HG02642 (cell line): ENCODE measurements around the gene PRLR.
A peak's percentile ranks its signal among the peaks of the same experiment; 100 is the strongest.

Source experiments
- ATAC-seq: cut with Tn5 transposase; IDR thresholded peaks from one replicate; pipeline ENCODE4 v1.9.1; 2021; ENCODE audit warnings: mild to moderate bottlenecking; ENCODE audit not compliant: unreplicated experiment, poor library complexity

PRLR gene

DNA sequence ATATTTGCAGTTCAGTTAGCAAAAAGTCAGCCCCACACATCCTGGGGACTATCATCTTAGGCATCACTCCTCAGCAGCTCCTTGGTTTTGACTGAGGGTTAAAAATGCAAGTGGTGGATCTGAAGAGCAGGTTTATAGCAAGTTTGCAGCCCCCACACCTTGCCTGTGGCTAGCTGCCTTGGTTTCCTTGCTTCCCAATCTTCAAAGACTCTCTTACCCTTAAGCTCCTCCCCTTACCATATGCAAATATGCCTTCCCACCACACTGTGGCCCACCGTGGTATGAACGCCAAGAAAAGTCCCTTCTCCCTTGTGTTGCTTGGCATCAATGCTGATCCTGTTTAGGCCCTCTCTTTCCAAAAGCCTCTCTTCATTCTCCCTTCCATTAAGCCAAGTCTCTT is 137.6 kb downstream of the PRLR start:
- ATAC-seq: no peak

DNA sequence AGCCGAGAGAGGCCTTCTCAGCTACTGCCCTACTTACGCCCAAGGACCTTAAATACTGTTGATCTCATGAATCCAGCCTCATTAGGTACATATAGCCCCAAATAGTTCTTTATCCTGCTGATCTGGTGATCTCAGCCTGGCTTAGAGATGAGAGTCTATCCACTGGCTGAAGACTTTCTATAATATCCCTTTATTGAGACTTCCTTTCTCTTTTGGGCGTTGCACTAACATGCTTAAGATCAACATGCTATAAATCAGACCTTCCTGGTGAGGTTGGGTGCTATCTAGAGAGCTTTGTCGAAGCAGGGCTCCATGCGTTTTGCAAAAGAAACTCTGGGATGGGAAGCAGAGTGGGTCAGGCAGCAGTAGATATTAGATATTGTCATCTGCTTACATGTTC is 138.6 kb downstream of the PRLR start:
- ATAC-seq: no peak

DNA sequence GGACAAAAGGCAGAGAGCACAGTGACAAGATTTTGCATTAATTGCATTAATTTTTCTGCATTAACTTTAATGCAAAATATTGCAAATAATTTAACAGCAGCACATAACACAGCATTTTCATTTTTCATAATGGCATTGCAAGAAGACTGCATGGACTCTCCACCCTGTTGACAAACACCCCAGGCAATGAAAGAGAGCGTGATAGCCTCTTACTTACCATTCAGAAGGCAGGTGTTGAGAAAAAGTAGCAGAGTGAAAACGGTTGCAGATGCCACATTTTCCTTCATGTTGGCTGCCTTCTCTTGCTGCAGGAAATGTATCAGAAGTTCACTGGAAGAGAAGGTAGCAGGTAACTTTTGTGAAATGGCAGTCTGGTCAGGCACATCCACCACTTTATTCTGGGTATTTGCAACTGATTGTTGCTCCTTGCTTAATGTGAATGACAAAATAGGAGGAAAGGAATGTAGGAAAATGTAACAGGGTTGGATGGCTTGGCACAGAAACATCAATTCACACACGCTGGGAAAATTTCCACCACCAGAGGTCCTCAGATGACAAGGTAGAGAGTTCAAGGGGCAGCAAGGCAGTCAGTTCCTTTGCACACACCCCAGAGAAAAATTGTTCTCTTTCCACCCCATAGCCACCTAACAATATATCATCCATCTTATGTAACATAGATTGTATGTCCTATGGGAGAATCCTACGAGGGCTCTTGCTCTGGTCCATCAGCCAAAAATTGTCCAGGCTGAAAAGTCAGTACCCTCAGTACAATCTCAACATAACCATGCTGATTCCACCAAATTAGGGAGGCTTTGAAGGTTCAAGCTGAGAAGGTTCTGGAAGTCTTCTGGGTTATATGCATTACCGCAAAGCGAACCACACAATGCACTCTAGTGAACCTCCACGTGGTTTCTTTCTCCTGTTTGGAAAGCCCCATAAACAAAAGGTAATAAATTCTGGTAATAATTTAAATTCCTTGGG is 140.7 kb downstream of the PRLR start:
- no peak for ATAC-seq

DNA sequence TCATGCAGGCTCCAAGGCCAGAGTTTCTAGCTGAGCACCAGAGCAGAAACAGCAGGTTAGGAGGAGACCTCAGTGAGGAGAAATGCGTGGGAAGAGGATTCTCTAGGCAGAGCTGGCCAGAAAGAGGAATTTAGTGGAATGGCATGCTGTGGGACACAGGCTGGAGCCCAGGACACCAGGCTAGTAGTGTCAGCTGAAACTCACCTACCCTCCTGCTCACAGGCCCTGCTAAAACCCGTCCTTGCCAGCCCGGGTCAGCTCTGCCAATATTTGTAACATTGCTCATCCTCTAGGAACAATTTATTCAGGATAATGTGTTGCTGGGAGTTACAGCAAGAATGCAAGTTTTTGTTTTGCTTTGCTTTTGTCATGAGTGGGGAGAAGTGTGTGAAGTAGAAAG is 142.3 kb downstream of the PRLR start:
- no peak for ATAC-seq

DNA sequence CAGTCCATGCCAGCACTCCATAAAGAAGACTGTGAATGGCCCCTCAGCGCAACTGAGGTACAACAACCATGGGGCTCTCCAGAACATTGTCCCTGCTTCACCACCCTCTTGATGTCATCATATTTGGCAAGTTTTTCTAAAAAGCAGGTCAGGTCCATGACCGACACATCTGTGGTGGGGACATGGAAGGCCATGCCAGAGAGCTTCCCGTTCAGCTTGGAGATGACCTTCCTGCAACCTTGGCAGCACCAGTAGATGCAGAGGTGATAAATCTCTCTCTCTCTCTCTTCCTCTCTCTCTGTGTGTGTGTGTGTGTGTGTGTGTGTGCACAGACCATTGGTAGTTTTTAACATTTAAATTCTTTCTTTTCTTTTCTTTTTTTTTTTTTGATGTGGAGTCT is 147.1 kb downstream of the PRLR start:
- ATAC-seq: no peak

DNA sequence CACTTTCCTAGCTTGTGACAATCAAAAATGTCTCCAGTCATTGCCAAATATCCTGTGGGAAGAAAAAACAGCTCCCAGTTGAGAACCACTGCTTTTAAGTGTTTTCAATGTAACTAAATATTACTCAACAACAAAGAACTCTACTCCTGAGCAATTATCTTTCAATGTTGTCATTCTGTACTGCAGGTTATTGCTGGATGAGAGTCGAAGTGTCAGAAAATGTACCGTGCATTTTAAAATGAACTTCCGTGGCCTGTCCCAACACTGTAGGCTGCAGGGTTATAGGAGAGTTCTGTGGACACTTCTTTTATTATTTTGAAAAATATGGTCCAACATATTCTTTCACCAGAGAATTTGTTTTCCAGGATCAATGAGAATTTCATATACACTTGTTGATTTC is 147.8 kb downstream of the PRLR start:
- no peak for ATAC-seq

DNA sequence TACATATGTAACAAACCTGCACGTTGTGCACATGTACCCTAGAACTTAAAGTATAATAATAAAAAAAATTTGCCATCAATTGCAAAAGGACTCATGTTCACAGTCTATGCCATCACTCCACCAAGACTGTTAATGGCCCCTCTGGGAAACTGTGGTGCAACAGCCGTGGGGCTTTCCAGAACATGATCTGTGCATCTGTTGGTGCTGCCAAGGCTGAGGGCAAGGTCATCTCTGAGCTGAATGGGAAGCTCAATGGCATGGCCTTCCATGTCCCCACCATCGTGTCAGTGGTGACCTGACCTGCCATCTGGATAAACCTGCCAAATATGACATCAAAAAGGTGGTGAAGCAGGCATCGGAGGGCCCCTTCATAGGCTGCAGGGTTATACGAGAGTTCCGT is 149.2 kb downstream of the PRLR start:
- no peak for ATAC-seq

DNA sequence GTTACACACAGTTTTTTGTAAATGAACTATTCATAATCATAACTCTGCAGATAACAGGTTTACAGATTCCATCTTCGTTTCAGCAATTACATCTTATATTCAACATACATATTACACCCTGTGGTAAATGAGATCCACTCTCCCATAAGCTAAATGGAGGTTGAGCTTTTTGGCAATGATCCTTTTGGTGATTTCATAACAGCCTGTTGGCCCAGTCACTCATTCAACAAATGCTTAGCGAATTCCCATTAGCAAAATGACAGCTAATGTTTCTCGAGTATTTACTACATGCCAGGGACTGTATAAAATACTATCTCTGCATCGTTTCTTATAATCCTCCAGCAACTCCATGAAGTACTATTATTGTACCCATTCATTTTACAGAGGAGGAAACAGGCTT is 157.1 kb downstream of the PRLR start:
- ATAC-seq: no peak

DNA sequence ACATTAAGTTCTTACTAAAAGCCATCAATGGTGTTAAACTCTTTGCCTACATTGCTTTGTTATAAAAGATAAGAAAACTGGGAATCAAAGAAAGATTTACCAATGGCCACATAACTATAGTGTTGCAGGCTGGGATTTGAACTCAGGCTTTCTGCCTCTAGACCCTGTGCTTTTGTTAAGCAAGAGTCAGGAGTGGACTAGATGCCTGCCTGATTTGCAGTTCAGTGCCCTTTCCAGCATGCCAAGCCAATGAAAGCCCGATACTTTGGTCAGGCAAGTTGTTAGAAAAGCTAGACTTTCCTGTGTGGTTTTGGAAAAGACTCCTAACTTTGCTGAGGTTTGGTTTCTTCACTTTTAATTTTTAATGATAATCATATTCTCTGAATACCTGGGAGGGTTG is 161.1 kb downstream of the PRLR start:
- ATAC-seq: no peak

DNA sequence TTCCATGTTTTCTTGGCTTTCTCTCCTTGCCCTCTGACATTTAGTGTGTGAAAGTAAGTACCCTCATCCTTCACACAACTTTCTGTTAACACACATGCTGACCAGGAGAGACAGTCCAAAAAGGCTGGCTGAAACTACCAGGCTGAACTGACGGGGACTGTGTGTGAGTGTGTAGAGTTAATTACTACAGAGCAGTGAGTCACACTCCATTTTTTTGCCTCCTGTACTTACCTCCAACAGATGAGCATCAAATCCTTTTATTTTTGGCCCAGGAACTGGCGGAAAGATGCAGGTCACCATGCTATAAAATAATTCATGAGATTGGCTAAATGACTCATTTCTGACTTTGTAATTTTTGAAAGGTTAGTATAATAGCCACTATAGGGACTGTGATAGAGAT is 162.3 kb downstream of the PRLR start:
- no peak for ATAC-seq

DNA sequence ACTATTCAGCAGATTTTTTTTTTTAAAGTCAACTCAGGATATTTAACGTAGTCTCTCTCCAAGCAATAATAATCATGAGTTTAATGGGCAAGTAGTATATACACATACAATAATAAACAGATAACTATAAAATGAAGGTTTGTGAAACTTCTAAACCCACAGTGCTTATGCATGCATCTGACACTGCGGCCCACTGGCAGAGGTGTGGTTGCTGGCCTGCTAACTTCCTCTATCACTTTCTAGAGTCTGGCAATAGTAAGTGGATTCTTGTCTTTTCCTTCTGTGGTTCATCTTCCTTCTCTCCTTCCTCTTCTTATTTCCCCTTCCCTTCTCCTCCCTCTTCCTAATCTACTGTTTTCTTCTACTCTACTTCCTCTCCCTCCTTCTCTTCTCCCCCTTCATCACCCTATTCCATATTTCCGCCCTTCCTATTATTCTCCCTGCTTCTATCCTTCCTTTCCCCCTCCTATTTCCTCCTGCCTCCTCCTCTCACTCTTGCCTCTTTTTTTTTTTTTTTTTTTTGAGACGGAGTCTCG is 164.0 kb downstream of the PRLR start:
- ATAC-seq: peak; percentile 86

DNA sequence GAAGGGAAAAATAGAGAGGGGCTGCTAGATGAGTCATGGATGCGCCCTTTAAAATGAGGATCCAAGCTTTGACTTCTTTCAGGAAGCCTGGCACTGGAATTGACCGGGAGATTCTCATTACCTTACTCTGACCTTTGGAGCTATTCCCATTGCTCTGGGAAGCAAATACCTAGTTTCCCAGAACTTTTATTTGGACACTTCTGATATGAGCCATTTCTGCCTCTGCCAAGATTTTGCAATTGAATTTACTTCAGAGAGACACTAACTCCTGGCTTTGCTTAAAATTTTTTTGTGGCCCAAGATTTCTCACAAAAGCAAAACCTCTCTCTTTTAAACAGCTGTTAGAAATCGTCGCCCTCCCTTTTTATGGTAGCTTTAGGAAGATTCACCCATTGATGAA is 166.9 kb downstream of the PRLR start:
- no peak for ATAC-seq

DNA sequence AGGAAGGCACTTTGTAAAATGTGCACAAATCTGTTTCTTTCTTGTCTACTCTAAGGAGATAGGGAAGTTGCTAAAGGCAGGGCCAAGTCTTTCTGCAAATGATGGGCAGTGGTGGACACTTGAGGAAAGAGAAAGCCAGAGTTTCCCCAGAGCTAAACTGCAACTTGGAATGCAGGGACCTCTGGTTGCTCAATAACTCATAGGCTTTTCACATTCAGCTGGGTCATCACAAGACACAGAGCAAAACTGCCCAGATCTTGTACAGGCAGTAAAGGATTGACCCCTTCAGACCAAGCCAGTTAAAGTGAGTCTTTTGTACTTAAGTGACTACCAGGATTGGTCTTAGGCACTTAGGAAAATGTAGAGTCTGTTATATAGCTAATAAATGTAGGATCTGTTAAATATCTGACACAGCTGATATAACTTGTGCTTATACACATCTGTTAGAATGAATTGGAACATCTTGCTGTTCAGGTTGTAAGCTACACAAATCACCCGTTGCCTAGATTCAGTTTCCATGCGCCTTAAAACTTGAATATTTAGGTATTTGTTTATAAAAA is 169.0 kb downstream of the PRLR start:
- ATAC-seq: no peak

DNA sequence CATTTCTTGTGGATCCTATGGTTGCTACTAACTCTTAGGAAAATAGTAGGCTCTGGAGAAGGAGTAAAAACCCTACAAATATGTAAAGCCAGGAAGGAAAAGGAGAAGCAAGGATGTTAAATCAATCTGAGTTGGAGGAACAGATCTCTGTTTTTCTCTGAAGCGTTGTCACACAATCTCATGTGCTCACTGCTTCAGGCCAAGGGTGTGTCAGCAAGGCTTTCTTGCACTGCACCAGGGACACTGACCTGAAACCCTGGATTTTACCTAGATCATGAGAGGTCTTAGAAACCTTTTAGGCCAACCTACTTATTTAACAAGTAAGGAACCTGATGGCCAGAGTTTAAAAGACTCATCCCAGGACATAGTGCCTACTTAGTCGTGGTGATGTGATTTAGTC is 170.1 kb downstream of the PRLR start:
- no peak for ATAC-seq

DNA sequence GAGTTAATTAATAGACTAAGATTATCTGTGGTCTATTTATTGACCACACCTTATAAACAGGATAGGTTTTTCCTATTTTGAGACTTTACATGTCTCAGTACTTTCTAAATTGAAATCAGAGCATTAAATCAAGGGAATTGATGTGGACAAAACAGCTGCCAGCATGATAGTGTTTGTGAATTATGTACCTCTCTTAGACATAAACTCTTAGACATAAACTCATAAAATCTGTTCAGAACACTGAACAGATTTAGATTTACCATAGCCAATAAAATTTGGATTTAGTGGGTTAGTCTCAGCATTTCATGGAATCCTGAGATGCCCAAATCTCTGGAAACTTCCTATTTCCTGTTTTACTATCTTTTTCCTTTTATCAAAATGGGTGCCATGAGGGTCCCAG is 171.0 kb downstream of the PRLR start:
- no peak for ATAC-seq

DNA sequence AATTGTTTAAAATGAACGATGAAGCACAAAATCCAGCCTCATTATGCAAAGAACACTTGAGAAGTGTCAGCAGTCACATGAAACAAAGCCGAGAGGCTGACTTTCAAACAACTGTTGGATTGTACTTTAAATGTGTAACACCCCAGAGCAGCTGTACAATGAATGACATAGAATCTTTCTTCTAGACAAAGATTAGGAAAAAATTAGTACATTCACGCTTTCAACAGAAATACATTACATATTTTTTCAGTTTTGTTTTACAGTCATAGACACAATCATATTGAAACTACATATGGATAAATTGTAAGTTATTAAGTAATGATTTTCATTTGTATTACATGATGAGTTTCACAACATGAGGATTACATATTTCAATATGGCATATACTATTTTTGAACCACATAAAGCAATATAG is 171.9 kb downstream of the PRLR start:
- peak; percentile 86 for ATAC-seq

DNA sequence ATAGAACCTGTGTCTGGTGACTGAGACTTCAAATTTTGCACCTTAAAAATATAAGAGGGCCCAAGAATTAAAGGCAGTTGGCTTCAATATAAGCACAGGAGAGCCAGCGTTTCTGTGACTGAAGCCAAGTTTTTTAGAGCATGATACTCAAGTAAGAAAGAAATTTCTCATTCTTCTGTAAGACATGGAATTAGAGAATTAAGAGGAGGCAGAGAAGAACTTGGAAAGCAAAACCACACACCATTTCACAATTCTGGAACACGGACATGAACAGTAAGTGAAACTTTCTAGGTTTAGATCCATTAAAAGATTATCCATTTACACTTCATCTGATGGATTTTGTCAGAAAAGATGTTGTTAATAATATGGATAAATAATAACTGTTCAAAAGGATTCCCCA is 173.6 kb downstream of the PRLR start:
- ATAC-seq: no peak

DNA sequence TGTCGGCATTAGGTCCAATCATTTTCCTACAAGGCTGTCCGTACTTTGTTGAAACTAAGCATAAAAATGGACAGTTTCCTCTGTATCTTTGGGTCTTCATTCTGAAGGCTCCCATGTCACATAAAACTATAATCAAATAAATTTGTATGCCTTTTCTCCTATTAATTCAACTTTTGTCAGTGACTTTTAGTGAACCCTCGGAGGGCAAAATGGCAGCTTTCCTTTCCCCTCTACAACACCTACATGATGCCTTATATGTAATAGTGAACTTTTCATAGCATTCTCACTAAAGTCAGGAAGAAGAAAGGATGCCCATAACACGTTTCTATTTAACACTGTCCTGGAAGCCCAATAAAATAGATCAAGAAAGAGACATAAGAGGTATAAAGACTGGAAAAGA is 177.4 kb downstream of the PRLR start:
- ATAC-seq: no peak

DNA sequence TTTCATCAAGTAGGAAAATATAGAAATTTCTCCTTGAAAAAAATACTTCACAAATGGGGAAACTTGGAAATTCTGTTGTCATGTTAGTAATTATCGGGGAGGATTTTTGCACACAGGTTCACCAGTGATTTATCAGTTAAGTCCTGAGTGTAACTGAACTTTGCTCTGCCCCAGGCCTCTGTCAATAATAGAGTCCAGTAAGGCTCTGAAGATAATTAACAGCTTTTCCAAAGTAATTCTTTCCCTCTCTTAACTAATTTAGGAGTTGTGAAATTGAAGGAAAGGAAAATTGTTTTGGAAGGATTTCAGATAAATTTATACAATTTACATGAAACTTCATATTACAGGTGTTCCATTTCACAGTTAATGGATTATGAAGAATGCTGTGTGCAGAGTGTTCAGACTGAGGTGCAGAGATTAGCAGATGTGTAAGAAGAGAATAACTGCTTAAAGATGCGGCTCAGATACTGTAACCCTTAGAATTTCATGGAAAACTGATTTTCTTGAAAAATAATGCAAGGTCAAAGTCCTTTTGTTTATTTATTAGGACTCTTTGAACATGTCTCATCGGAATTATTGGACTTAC is 179.7 kb downstream of the PRLR start:
- ATAC-seq: no peak

DNA sequence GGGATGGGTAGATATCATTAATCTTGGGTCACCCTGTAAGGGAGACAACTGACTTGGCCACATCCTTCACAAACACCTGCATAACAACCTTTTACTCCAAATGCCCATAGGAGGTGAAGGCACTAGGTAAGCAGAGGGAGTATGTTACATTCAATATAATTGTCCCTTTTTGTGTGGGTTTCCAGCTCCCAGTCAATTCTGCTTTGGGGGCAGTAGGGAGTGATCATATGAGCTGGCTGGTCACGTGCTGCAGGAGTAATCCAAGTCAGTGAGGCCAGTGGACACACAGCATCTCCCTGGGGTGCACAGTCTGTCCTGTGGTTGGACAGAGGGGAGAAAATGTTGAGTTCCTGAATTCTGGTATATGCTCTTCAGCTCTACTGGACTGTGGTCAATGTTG is 181.4 kb downstream of the PRLR start:
- no peak for ATAC-seq

DNA sequence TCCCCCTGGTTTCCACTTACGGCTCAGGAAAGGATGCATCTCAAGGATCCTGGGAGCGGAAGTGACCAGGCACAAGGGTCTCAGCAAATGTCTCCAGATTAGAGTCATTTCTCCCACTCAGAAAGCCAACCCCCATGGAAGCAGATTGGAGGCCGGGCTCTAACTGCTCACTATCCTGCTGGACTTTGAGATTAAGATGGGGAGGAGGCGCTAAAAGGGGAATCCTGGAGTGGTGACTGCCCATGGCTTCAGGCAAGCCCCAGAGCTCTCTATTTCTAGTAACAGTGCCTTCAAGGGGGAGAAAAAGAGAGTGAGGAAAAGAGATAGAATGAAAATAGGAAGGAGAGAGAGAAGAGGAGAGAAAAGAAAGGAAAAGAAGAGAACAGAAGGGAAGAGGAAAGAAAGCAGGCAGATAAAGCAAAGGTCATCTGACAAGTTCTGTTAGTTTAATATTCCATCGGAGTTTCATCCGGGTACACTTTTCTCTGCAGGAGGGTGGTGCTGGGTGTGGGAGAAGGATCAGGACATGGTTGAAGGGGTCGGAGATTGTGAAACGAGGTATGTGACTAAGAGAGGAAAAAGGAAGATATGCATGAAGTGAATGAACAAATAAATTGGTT is 182.4 kb downstream of the PRLR start, which contains the start of gene AGXT2:
Gene AGXT2, minus strand, starts transcription at position 165 of the 620 bp plus-strand sequence. Its CDS starts 57 bp downstream, at position 108.
- no peak for ATAC-seq
